Stimulated activated naive CD8-positive, alpha-beta T cell treated with anti-CD3 and anti-CD28 coated beads, Interleukin-15, Interleukin-2, amounts not matched to agents 100 ng/mL and 50 ng/mL, for 24 hours (primary cell): ENCODE results near the gene WDR62.
"Not testable (repeated sequence)": the region's sequence is repeated elsewhere in the genome, so short reads cannot be mapped to it uniquely, and the experiment has no call there.

Source experiments
- H3K27ac Mint-ChIP-seq: one replicate; pipeline ENCODE4 v1.8.0; 2021; ENCODE audit warnings: mild to moderate bottlenecking, mixed read lengths
- H3K27me3 Mint-ChIP-seq: one replicate; pipeline ENCODE4 v1.8.0; 2021; ENCODE audit warnings: mixed read lengths
- H3K36me3 Mint-ChIP-seq: one replicate; pipeline ENCODE4 v1.8.0; 2021; ENCODE audit warnings: low read depth, mixed read lengths
- H3K4me1 Mint-ChIP-seq: one replicate; pipeline ENCODE4 v1.8.0; 2021; ENCODE audit warnings: low read depth, mixed read lengths
- H3K4me3 Mint-ChIP-seq: one replicate; pipeline ENCODE4 v1.8.0; 2021; ENCODE audit warnings: mild to moderate bottlenecking, mixed read lengths
- H3K9me3 Mint-ChIP-seq: one replicate; pipeline ENCODE4 v1.8.0; 2021; ENCODE audit warnings: mixed read lengths

The WDR62 gene

DNA sequence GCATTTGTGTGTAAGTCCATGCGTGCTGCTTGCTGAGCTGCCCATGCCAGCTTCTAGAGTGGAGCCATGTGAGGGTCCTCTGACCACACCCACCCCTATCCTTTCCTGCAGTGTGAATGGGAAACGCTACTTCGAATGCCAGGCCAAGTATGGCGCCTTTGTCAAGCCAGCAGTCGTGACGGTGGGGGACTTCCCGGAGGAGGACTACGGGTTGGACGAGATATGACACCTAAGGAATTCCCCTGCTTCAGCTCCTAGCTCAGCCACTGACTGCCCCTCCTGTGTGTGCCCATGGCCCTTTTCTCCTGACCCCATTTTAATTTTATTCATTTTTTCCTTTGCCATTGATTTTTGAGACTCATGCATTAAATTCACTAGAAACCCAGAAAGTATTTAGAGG, 70.9 kb downstream of the WDR62 start:
- peak overlapping the region; percentile 33 for H3K27ac Mint-ChIP-seq
- H3K9me3 Mint-ChIP-seq, result no peaks in the 10 kb centered on the region
- no peak overlapping the region for H3K4me3 Mint-ChIP-seq
- H3K4me1 Mint-ChIP-seq, result peaks cover 19% of the 10 kb centered on the region
- H3K27me3 Mint-ChIP-seq, result no peaks in the 10 kb centered on the region
- H3K36me3 Mint-ChIP-seq, result peaks cover 11% of the 10 kb centered on the region

GRCh38 chr19:36128392-36128736, 73.7 kb downstream of the WDR62 start:
- Mint-ChIP-seq H3K4me3 (peak overlapping the region; percentile 87), H3K4me1 (peaks cover 33% of the 10 kb centered on the region), H3K9me3 (no peaks in the 10 kb centered on the region), H3K27me3 (no peaks in the 10 kb centered on the region), H3K36me3 (peaks cover 6% of the 10 kb centered on the region), H3K27ac (peak overlapping the region; percentile 95)

GRCh38 chr19:36131221-36131620, 76.5 kb downstream of the WDR62 start:
- not testable (repeated sequence) for H3K36me3 Mint-ChIP-seq, H3K9me3 Mint-ChIP-seq, H3K27ac Mint-ChIP-seq, H3K27me3 Mint-ChIP-seq, H3K4me3 Mint-ChIP-seq
- H3K4me1 Mint-ChIP-seq, result peaks cover 29% of the 10 kb centered on the region

DNA sequence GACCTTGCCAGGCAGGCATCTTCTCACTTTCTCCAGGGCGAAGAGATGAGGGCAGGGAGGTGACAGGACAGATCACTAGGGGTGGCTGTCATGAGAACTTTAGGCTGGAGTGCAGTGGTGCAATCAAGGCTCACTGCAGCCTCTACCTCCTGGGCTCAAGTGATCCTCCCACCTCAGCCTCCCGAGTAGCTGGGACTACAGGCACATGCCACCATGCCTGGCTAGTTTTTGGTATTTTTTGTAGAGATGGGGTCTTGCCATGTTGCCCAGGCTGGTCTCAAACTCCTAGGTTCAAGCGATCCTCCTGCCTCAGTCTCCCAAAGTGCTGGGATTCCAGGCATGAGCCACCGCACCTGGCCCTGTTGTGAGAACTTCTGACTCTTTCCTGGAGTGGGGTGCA, 80.2 kb downstream of the WDR62 start:
- not testable (repeated sequence) for H3K27ac Mint-ChIP-seq, H3K9me3 Mint-ChIP-seq, H3K27me3 Mint-ChIP-seq, H3K4me3 Mint-ChIP-seq, H3K36me3 Mint-ChIP-seq
- peaks cover 28% of the 10 kb centered on the region for H3K4me1 Mint-ChIP-seq

DNA sequence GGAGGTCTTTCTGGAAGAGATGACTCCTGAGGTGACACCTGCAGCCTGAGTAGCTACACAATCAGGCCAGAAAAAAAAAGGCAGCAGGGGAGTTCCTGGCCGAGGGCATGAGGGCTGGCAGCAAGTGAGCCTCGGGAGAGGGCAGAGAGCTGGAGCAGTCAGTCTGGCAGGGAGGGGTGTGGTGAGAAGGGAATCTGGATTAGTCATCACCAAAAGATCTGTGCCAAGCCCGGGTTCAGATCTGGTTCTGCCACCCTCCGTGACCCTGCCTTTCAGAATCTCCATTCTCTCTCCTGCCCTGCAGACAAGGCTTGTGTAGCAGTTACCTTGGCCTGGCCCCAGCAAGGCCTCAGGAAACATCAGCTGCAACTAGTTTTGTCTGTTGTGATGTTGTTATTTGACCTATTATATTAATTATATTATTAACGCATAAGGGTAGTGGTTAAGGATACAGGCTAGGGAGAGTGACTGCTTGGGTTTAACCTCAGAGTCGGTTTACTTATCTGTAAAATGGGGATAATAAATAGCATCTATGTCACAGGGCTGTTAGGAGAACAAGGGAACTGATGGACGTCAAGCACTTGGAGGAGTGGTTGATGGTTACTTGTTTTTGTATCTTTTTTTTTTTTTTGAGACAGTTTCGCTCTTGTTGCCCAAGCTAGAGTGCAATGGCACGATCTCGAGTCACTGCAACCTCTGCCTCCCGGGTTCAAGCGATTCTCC, 82.4 kb downstream of the WDR62 start:
- Mint-ChIP-seq H3K27ac (no peak overlapping the region), H3K27me3 (no peaks in the 10 kb centered on the region), H3K4me1 (peaks cover 32% of the 10 kb centered on the region), H3K36me3 (peaks cover 10% of the 10 kb centered on the region), H3K9me3 (no peaks in the 10 kb centered on the region), H3K4me3 (no peak overlapping the region)

- Mint-ChIP-seq H3K36me3 (peaks cover 21% of the 10 kb centered on the region), H3K9me3 (no peaks in the 10 kb centered on the region), H3K27me3 (no peaks in the 10 kb centered on the region), H3K4me3 (peak overlapping the region; percentile 93), H3K27ac (peak overlapping the region; percentile 93), H3K4me1 (peaks cover 21% of the 10 kb centered on the region)
Measured at GRCh38 chr19:36139120-36139472, 84.4 kb downstream of the WDR62 start.

DNA sequence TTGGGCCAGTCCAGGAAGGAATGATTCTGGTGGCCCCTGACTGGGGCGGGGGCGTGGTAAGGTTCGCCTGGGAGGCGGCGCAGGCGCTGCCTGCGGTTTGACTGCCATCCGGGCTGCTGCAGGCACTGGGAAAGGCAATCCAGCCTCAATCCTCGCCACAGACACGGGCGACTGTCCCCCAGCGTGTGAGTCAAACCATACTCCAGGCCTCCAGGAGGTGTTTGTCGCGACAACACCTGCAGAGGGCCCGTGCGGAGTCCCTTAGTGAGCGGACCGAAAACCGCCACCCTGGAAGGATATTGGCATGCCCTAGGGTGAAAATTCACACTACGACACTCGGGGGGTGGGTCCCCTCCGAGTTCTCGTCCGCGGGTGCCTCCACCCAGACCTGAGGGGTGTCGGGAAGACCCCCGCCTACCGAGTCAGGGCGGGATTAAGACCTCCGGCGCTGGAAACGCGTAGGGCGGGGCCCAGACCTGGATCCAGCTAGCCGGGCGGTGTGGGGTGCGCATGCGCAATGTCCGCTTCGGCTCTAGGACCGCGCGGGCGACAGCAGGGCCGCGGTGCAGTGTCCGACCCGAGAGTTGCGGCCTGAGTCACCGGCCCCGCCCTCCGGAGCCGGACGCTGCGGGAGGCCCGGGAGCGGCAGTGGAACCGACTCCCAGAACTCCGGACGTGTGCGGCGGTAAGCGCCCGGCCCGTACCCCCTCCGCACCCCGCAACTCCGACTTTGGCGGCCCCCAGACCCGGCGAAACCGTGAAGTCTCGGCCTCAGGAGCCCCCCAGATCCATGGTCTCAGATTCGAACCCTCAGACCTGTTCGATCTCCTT, 85.0 kb downstream of the WDR62 start, which contains the start of gene CAPNS1:
TSS of gene CAPNS1 (plus strand) at position 594 of the 831 bp plus-strand sequence. CDS start 946 bp downstream, outside the sequence.
- peaks cover 24% of the 10 kb centered on the region for H3K36me3 Mint-ChIP-seq
- peaks cover 21% of the 10 kb centered on the region for H3K4me1 Mint-ChIP-seq
- H3K27ac Mint-ChIP-seq, result peak within 1 kb of the TSS; percentile 93
- no peaks in the 10 kb centered on the region for H3K9me3 Mint-ChIP-seq
- no peaks in the 10 kb centered on the region for H3K27me3 Mint-ChIP-seq
- H3K4me3 Mint-ChIP-seq, result peak within 1 kb of the TSS; percentile 93

DNA sequence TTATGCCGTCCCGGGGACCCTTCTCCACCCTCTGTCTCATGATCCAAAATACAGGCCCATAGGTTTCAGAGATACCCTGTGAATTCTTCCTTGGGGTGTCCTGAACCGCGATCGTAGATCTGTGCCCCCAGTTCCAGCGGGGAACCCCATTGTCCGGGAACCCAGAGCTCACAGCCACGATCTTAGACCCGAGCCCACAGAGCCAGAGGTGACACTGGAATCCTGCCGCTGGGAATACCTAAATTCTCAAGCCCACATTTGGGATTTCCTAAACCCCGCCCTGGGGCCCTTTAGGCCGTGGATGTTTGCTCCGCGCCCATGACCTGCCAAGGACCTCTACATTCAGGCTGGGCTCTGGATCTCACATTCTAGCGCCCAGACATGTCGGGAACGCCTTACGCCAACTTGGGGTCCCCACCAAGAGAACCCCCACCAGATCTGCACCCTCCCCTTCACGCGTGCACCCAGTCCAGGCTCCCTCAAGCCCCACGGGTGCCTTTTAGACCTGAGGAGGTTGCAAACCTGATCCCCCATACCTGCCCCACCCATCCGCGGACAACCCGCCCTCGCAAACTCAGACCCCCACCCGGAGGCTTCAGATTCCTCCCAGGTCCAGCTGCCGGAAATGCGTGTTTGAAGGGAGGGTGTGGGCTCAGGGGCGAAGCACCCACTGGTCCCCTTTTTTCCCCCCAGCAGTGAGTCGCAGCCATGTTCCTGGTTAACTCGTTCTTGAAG, 85.8 kb downstream of the WDR62 start:
- Mint-ChIP-seq H3K27ac (peak overlapping the region; percentile 93), H3K9me3 (no peaks in the 10 kb centered on the region), H3K36me3 (peaks cover 32% of the 10 kb centered on the region)

DNA sequence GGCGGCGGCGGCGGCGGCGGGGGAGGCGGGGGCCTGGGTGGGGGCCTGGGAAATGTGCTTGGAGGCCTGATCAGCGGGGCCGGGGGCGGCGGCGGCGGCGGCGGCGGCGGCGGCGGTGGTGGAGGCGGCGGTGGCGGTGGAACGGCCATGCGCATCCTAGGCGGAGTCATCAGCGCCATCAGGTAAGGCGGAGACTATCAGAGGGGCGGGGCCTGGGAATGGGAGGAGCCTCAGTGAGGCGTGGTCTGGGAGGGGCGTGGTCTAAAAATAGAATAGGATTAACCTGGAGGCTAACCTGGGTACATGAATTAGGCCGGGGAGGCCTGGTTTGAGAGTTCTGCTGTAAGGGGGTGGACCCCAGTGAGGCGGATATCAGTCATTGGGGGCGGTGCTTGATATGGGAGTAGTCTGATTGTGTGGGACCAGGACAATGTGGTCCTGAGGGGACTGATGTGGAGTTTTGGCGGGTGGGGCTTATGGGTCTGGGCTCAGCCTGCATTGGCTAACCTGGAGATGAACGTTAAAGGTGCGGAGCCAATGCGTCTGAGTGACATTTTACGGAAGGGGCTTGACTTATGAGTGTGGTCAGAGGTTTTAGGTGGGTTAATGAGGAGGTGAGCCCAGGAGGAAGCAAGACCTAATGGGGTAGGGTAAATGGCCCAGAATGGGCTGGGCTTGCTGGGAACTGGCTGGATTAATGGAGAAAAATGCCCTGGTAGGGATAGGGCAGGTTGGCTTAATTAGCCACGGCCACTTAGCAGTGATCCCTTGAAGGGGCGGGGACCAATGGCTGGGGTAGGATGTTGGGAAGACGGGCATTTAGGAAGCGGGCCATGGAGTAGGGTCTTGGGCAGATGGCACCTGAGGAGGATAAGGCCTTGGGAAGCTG, 86.6 kb downstream of the WDR62 start:
- Mint-ChIP-seq H3K36me3 (peaks cover 40% of the 10 kb centered on the region), H3K4me1 (peaks cover 21% of the 10 kb centered on the region), H3K27ac (peak overlapping the region; percentile 77), H3K27me3 (no peaks in the 10 kb centered on the region), H3K9me3 (no peaks in the 10 kb centered on the region), H3K4me3 (peak overlapping the region; percentile 93)

More for the DNA sequence above, 85.8 kb downstream of the WDR62 start:
- Mint-ChIP-seq H3K4me3 (peak overlapping the region; percentile 93), H3K27me3 (no peaks in the 10 kb centered on the region), H3K4me1 (peaks cover 21% of the 10 kb centered on the region)

- no peak overlapping the region for H3K27ac Mint-ChIP-seq
Measured at GRCh38 chr19:36142046-36142445, 87.3 kb downstream of the WDR62 start.

DNA sequence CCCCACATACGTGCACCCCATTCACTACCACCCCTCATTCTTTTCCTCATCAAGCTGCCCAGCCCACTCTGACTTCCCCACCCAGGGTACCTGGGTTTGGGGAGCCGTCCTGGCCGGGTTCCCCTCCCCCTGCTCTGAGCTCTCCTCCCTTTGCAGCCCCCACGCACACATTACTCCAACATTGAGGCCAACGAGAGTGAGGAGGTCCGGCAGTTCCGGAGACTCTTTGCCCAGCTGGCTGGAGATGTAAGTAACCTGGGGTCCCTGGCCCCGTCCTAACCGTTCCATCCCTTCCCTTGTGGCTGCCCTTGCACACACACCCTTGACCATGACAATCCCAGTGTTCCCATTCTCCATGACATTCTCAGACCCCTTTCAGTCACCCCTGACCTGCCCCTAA, 87.8 kb downstream of the WDR62 start:
- H3K9me3 Mint-ChIP-seq, result no peaks in the 10 kb centered on the region
- peaks cover 13% of the 10 kb centered on the region for H3K4me1 Mint-ChIP-seq
- H3K27me3 Mint-ChIP-seq, result no peaks in the 10 kb centered on the region
- H3K4me3 Mint-ChIP-seq, result no peak overlapping the region
- H3K27ac Mint-ChIP-seq, result no peak overlapping the region
- H3K36me3 Mint-ChIP-seq, result peaks cover 51% of the 10 kb centered on the region

More at GRCh38 chr19:36142046-36142445, 87.3 kb downstream of the WDR62 start:
- H3K36me3 Mint-ChIP-seq, result peaks cover 48% of the 10 kb centered on the region
- H3K4me1 Mint-ChIP-seq, result peaks cover 14% of the 10 kb centered on the region
- H3K9me3 Mint-ChIP-seq, result no peaks in the 10 kb centered on the region
- no peak overlapping the region for H3K4me3 Mint-ChIP-seq
- H3K27me3 Mint-ChIP-seq, result no peaks in the 10 kb centered on the region

DNA sequence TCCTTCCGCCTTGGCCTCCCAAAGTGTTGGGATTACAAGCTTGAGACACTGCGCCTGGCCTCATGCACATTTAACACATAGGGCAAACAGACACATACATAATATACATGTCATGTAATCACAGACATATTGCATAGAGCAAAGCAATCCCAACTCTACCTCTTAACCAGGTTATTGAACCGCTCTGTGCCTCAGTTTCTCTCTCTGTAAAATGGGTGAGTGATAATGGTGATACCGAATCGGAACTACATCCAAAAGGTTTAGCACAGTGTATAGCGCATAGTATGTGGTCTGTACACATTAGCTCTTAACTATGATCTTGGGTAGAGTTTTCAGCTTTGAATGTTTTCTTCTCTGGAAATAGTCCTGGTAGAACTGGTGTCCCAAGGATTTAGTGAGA, 89.9 kb downstream of the WDR62 start:
- H3K4me3 Mint-ChIP-seq, result no peak overlapping the region
- peaks cover 10% of the 10 kb centered on the region for H3K4me1 Mint-ChIP-seq
- peaks cover 66% of the 10 kb centered on the region for H3K36me3 Mint-ChIP-seq
- H3K27me3 Mint-ChIP-seq, result no peaks in the 10 kb centered on the region
- no peak overlapping the region for H3K27ac Mint-ChIP-seq
- no peaks in the 10 kb centered on the region for H3K9me3 Mint-ChIP-seq

GRCh38 chr19:36149673-36150406, 95.1 kb downstream of the WDR62 start:
- H3K27ac Mint-ChIP-seq, result peak overlapping the region; percentile 12
- no peaks in the 10 kb centered on the region for H3K4me1 Mint-ChIP-seq
- H3K27me3 Mint-ChIP-seq, result no peaks in the 10 kb centered on the region
- no peak overlapping the region for H3K4me3 Mint-ChIP-seq
- no peaks in the 10 kb centered on the region for H3K9me3 Mint-ChIP-seq
- H3K36me3 Mint-ChIP-seq, result peaks cover 52% of the 10 kb centered on the region

DNA sequence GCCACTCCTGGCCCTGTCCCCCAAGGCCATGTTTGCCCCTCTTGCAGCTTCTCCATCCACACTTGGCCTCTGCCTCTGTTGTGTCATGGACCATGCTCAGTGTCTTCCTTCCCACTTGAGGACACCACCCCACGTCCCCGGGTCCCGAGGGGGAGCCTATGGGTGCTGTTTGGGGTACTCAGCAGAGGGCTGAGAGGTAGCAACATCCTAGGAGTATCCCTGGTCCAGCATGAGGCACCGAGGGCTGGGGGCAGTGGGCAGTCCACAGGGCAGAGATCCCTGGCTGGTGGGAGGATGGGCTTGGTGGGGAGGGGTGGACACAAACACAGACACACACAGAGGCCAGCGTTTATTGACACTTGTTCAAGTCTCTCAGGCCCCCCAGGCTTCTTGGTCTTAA, 95.9 kb downstream of the WDR62 start:
- H3K4me3 Mint-ChIP-seq, result no peak overlapping the region
- peaks cover 45% of the 10 kb centered on the region for H3K36me3 Mint-ChIP-seq
- no peak overlapping the region for H3K27ac Mint-ChIP-seq
- no peaks in the 10 kb centered on the region for H3K9me3 Mint-ChIP-seq
- no peaks in the 10 kb centered on the region for H3K4me1 Mint-ChIP-seq
- no peaks in the 10 kb centered on the region for H3K27me3 Mint-ChIP-seq
